ENCODE data around the gene ARRDC2. TPM values are rescaled to one million over a fixed set of nuclear protein-coding genes. Genes with fewer than 3 reads are reported as not detected.

The ARRDC2 gene
- polyA plus RNA-seq, 3 donors = 13.8 to 99.8 (median 23.9) TPM

- Mint-ChIP-seq H3K27me3 (ENCODE audit: low read depth in 3 of 3) (peaks cover 3 to 14% (median 7%) of the 10 kb centered on the region in 3 donors), H3K4me3 (peak overlapping the region; percentile 81 to 91), H3K36me3 (no peaks in the 10 kb centered on the region), H3K27ac (peak overlapping the region; percentile 77 to 92 (median 86)), H3K4me1 (peaks cover 37% of the 10 kb centered on the region), H3K9me3 (peaks cover 0 to 6% (median 4%) of the 10 kb centered on the region in 7 donors)
- H3K4me1 ChIP-seq (ENCODE audit: control insufficient read depth in 1 of 2, insufficient read depth in 2 of 2, low read length in 2 of 2) = peaks cover 32 to 46% of the 10 kb centered on the region in 2 donors
- peak; percentile 72 to 88 (median 83) for DNase-seq
- H3K9me3 ChIP-seq (replicated peaks in 1 of 2; ENCODE audit: control insufficient read depth in 1 of 2, insufficient read depth in 1 of 2, low read length in 2 of 2) = no peaks in the 10 kb centered on the region
- peak overlapping the region; percentile 55 for H3K9ac ChIP-seq (ENCODE audit: insufficient read depth, low read length, poor library complexity, severe bottlenecking)
- TF ChIP-seq CTCF (IDR thresholded peaks at IDR 0.05) = no peak
- intact Hi-C loops (cut with micrococcal nuclease) = no loop called here
- peaks cover 0 to 7% of the 10 kb centered on the region in 2 donors for H3K27me3 ChIP-seq (ENCODE audit: control insufficient read depth in 2 of 2, insufficient read depth in 2 of 2, low read length in 2 of 2)
- peak overlapping the region; percentile 87 for H3K4me2 ChIP-seq (replicated peaks; ENCODE audit: extremely low read depth, low read length, poor library complexity, severe bottlenecking)
- peak overlapping the region; percentile 69 for H2AFZ ChIP-seq (ENCODE audit: insufficient read depth, low read depth, low read length, poor library complexity, severe bottlenecking)
- peak overlapping the region; percentile 70 to 77 for H3K27ac ChIP-seq (ENCODE audit: low read depth in 1 of 2, low read length in 2 of 2)
- H3K4me3 ChIP-seq (replicated peaks in 1 of 3; ENCODE audit: low read depth in 2 of 3, low read length in 3 of 3) = peak overlapping the region; percentile 18 to 75 (median 36)
- H3K36me3 ChIP-seq (replicated peaks in 1 of 2; ENCODE audit: control insufficient read depth in 1 of 2, insufficient read depth in 2 of 2, low read length in 2 of 2) = no peaks in the 10 kb centered on the region
- 0% methylated on average over 8 of the region's 12 CpGs for WGBS (ENCODE audit: insufficient coverage)
- H3K79me2 ChIP-seq (ENCODE audit: insufficient read depth, low read length) = no peaks in the 10 kb centered on the region
- H4K20me1 ChIP-seq (ENCODE audit: insufficient read depth, low read length) = no peaks in the 10 kb centered on the region
These were observed 36.9 kb downstream of the ARRDC2 start for GRCh38 chr19:18044825-18045304.

DNA sequence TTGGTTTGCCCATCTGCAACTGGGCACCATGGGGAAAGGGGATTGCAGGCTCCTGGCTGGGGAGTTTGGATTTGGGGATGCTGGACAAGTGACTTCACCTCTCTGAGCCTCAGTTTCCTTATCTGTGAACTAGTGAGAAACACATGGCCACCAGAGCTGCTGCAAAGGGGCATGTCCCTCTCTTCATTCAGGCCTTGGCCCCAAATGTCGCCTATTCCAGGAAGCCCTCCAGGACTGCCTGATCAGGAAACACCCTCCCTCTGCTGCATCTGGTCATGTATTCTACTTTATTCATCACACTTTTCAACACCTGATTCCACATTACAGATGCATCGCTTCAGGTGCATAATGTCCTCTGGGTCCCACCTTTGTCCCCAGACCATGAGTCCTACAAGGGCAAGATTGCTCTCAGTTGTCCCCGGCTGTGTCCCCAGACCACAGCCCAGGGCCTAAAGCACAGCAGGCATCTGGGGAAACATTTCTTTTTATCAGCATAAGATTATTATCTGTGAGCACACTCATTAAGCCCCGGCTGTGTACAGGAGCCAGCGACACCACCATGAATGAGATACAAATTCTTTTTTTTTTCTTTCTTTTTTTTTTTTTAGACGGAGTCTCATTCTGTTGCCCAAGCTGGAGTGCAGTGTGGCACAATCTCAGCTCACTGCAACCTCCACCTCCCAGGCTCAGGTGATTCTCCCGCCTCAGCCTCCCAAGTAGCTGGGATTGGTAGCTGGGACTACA, 37.5 kb downstream of the ARRDC2 start:
- peak overlapping the region; percentile 70 to 77 for H3K27ac ChIP-seq (ENCODE audit: low read depth in 1 of 2, low read length in 2 of 2)
- H3K4me3 ChIP-seq (replicated peaks in 1 of 3; ENCODE audit: low read depth in 2 of 3, low read length in 3 of 3) = peak overlapping the region; percentile 18 to 75 (median 36)
- no peak for DNase-seq
- H3K9me3 ChIP-seq (replicated peaks in 1 of 2; ENCODE audit: control insufficient read depth in 1 of 2, insufficient read depth in 1 of 2, low read length in 2 of 2) = no peaks in the 10 kb centered on the region
- no peaks in the 10 kb centered on the region for H4K20me1 ChIP-seq (ENCODE audit: insufficient read depth, low read length)
- H2AFZ ChIP-seq (ENCODE audit: insufficient read depth, low read depth, low read length, poor library complexity, severe bottlenecking) = peak overlapping the region; percentile 69
- intact Hi-C loops (cut with micrococcal nuclease) = no loop called here
- peaks cover 3 to 14% (median 13%) of the 10 kb centered on the region in 3 donors for H3K27me3 Mint-ChIP-seq (ENCODE audit: low read depth in 3 of 3)
- H3K4me1 ChIP-seq (ENCODE audit: control insufficient read depth in 1 of 2, insufficient read depth in 2 of 2, low read length in 2 of 2) = peaks cover 33 to 42% of the 10 kb centered on the region in 2 donors
- H3K4me3 Mint-ChIP-seq = peak overlapping the region; percentile 81 to 91
- H3K4me1 Mint-ChIP-seq = peaks cover 38% of the 10 kb centered on the region
- H3K9me3 Mint-ChIP-seq = peaks cover 0 to 10% (median 4%) of the 10 kb centered on the region in 7 donors
- peak overlapping the region; percentile 87 for H3K4me2 ChIP-seq (replicated peaks; ENCODE audit: extremely low read depth, low read length, poor library complexity, severe bottlenecking)
- peak overlapping the region; percentile 77 to 92 (median 86) for H3K27ac Mint-ChIP-seq
- H3K9ac ChIP-seq (ENCODE audit: insufficient read depth, low read length, poor library complexity, severe bottlenecking) = peak overlapping the region; percentile 55
- no peaks in the 10 kb centered on the region for H3K79me2 ChIP-seq (ENCODE audit: insufficient read depth, low read length)
- no peaks in the 10 kb centered on the region for H3K36me3 Mint-ChIP-seq
- WGBS (ENCODE audit: insufficient coverage) = 93% methylated on average over 4 of the region's 7 CpGs
- peaks cover 0 to 7% of the 10 kb centered on the region in 2 donors for H3K27me3 ChIP-seq (ENCODE audit: control insufficient read depth in 2 of 2, insufficient read depth in 2 of 2, low read length in 2 of 2)
- H3K36me3 ChIP-seq (replicated peaks in 1 of 2; ENCODE audit: control insufficient read depth in 1 of 2, insufficient read depth in 2 of 2, low read length in 2 of 2) = no peaks in the 10 kb centered on the region
- TF ChIP-seq CTCF (IDR thresholded peaks at IDR 0.05) = no peak

All from CD14-positive monocyte (primary cell).